Spleen (tissue), 11 donors: Measurements from ENCODE around the gene SDK2. TPM values are rescaled to one million over a fixed set of nuclear protein-coding genes. Genes with fewer than 3 reads are reported as not detected.

Experiments
- DNase-seq: peaks from one replicate; pipeline ENCODE4 v3.0.0-alpha.2; 2020
- H3K27ac ChIP-seq, 8 donors: fragments of 200-600 bp; sonication (generic) in 7 of 8; 1 replicate in 4 of 8; 2 replicates in 4 of 8; pipeline versions ENCODE4 v1.5.0 to v1.8.0; 2016 to 2021; ENCODE audit warnings: inconsistent platforms in 4 of 8, mild to moderate bottlenecking in 4 of 8, moderate library complexity in 1 of 8
- H3K27me3 ChIP-seq, 7 donors: fragments of 200-600 bp; sonication (generic) in 6 of 7; replicated peaks in 1 of 7; 1 replicate in 4 of 7; 2 replicates in 3 of 7; pipeline versions ENCODE4 v1.5.0 to v1.8.0; 2016 to 2021; ENCODE audit warnings: inconsistent platforms in 3 of 7, mild to moderate bottlenecking in 1 of 7
- H3K36me3 ChIP-seq, 6 donors: fragments of 200-600 bp; sonication (generic) in 5 of 6; 1 replicate in 4 of 6; 2 replicates in 2 of 6; pipeline versions ENCODE4 v1.5.0 to v1.8.0; 2016 to 2021; ENCODE audit warnings: inconsistent platforms in 2 of 6
- H3K4me1 ChIP-seq, 6 donors: fragments of 200-600 bp; sonication (generic) in 5 of 6; 1 replicate in 3 of 6; 2 replicates in 3 of 6; pipeline versions ENCODE4 v1.5.0 to v1.8.0; 2016 to 2021; ENCODE audit warnings: inconsistent platforms in 3 of 6
- H3K4me3 ChIP-seq, 8 donors: fragments of 200-600 bp; sonication (generic) in 7 of 8; 1 replicate in 4 of 8; 2 replicates in 4 of 8; pipeline versions ENCODE4 v1.5.0 to v1.8.0; 2016 to 2021; ENCODE audit warnings: inconsistent platforms in 4 of 8, mild to moderate bottlenecking in 4 of 8, moderate library complexity in 2 of 8
- H3K9me3 ChIP-seq, 8 donors: fragments of 200-600 bp; sonication (generic) in 7 of 8; 1 replicate in 4 of 8; 2 replicates in 4 of 8; pipeline versions ENCODE4 v1.5.0 to v1.8.0; 2016 to 2021; ENCODE audit warnings: inconsistent platforms in 4 of 8
- POLR2A ChIP-seq, 3 donors: fragments of 450-650 bp; IDR thresholded peaks; one replicate each; pipeline ENCODE4 v1.5.1; 2017; ENCODE audit warnings: antibody characterized with exemption in 3 of 3, mild to moderate bottlenecking in 1 of 3
- POLR2AphosphoS5 ChIP-seq, 3 donors: sonication (generic); formaldehyde crosslinking; IDR thresholded peaks; one replicate each; pipeline ENCODE4 v1.5.1; 2017; ENCODE audit warnings: antibody characterized with exemption in 3 of 3
- WGBS, 5 donors: extraction: QIAGEN DNeasy Blood & Tissue Kit in 3 of 5; methylation state at CpG; one replicate each; pipeline versions ENCODE4 v1.1.5 to v1.1.7; 2013 to 2018; 5-methylcytosine and 5-hydroxymethylcytosine counted together
- intact Hi-C: fragments of 100-400 bp; cut with DNase I; formaldehyde crosslinking; loops from one replicate; pipeline ENCODE4 v1.15.0; 2023; ENCODE audit warnings: low total_unique reads
- polyA plus RNA-seq, 3 donors: library from polyadenylated mRNA; stranded (reverse); fragments of 200-250 nt; gene quantifications; one replicate each; pipeline ENCODE4 v1.2.1, GENCODE V29; 2013
- total RNA-seq, 7 donors: library from RNA; depleted of rRNA in 3 of 7; stranded (reverse); fragments of >200 nt in 3 of 7; fragmentation: NEBNext Ultra II Directional in 4 of 7; extraction: Animal tissue kit (Norgen Biotek cat#: 25700) in 4 of 7; gene quantifications; one replicate each; pipeline versions ENCODE4 v1.1.0 to v1.2.1, GENCODE V29; 2016 to 2021
- TF ChIP-seq, protein P1 (sequence below), 11 experiments: fragments of 200-600 bp in 7 of 11; fragments of 450-650 bp in 4 of 11; sonication (generic) in 4 of 11; IDR thresholded peaks in 8 of 11; conservative IDR thresholded peaks in 3 of 11; 1 replicate in 7 of 11; 2 replicates in 4 of 11; pipeline versions ENCODE4 v1.4.0 to v1.8.0; 2016 to 2021; ENCODE audit warnings: antibody characterized with exemption in 11 of 11, inconsistent platforms in 4 of 11, mild to moderate bottlenecking in 1 of 11
- donor health status: healthy with polysubstance abuse.
- donor health status: DM: no; HTN: no; CAD: no; lungs with moderate emphysema.
- donor health status: DM: no; HTN: no; CAD: no.
- donor health status: Bipolar disorder and iron deficiency.
- donor health status: healthy.
- donor health status: DM: no; HTN: no; CAD: no.
- donor health status: DM: yes; HTN: yes; CAD: no.

SDK2 gene
- total and polyA plus RNA-seq, 10 donors, result 0.86 to 16.5 (median 9.7) TPM

DNA sequence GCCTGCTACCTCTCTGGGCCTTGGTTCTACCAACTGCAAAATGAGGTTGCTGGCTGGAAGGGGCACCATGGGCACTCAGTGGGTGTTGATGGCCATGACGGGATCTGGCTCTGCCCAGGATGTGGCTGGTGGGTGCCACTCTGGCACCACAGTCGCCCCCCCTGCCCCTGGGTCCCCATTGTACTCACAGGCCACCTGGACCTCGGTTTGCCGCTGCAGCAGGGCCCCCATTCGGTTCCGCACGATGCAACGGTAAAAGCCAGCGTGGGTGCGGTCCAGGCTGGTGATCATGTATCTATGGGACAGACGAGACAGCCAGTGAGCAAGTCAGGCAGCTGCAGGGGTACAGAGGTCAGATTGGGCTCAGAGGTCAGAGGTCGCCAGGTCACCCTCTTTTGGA lies 172.3 kb downstream of the SDK2 start:
- no peaks in the 10 kb centered on the region for H3K36me3 ChIP-seq
- no peak overlapping the region for H3K4me3 ChIP-seq
- TF ChIP-seq POLR2AphosphoS5 (IDR thresholded peaks at IDR 0.05) (no peak), POLR2A (IDR thresholded peaks at IDR 0.05) (no peak)
- TF ChIP-seq, protein P1, sequence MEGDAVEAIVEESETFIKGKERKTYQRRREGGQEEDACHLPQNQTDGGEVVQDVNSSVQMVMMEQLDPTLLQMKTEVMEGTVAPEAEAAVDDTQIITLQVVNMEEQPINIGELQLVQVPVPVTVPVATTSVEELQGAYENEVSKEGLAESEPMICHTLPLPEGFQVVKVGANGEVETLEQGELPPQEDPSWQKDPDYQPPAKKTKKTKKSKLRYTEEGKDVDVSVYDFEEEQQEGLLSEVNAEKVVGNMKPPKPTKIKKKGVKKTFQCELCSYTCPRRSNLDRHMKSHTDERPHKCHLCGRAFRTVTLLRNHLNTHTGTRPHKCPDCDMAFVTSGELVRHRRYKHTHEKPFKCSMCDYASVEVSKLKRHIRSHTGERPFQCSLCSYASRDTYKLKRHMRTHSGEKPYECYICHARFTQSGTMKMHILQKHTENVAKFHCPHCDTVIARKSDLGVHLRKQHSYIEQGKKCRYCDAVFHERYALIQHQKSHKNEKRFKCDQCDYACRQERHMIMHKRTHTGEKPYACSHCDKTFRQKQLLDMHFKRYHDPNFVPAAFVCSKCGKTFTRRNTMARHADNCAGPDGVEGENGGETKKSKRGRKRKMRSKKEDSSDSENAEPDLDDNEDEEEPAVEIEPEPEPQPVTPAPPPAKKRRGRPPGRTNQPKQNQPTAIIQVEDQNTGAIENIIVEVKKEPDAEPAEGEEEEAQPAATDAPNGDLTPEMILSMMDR (IDR thresholded peaks at IDR 0.05 in 8 of 11, conservative IDR thresholded peaks at IDR 0.05 in 3 of 11), result no peak
- no peaks in the 10 kb centered on the region for H3K9me3 ChIP-seq
- peaks cover 0 to 11% (median 0%) of the 10 kb centered on the region in 6 donors for H3K4me1 ChIP-seq
- H3K27ac ChIP-seq, result no peak overlapping the region
- DNase-seq, result no peak
- intact Hi-C loops, result no loop called here
- H3K27me3 ChIP-seq, result no peaks in the 10 kb centered on the region
- WGBS, 5 donors, result 88 to 95% (median 90%) methylated on average over 11 to 12 of the region's 12 CpGs

DNA sequence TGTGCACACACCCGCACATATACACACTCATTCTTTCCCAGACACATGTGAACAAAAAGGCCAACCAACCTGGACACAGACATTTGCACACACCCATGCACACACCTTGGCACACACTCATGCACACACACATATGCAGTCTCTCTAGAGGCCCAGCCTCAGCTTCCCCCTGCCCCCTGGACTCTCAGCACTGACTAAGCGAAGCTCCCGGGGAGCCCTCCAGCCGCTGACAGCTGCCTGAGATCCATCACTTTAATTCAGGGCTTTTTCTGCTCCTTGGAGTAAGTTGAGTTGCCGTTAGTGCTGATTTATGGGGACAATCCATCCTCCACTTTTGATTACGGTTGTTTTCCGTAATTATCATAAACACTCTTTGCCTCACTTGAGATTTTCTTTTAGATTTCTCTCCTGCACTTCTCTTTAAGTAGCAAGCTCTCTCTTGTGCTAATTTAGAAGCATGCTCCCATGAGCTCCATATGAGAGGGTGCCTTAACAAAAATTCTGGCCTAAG lies 173.9 kb downstream of the SDK2 start:
- peaks cover 0 to 11% (median 0%) of the 10 kb centered on the region in 6 donors for H3K4me1 ChIP-seq
- intact Hi-C loops, result no loop called here
- H3K36me3 ChIP-seq, result no peaks in the 10 kb centered on the region
- DNase-seq, result no peak
- H3K9me3 ChIP-seq, result no peaks in the 10 kb centered on the region
- no peaks in the 10 kb centered on the region for H3K27me3 ChIP-seq
- H3K27ac ChIP-seq, result no peak overlapping the region
- H3K4me3 ChIP-seq, result no peak overlapping the region
- no peak for TF ChIP-seq POLR2AphosphoS5 (IDR thresholded peaks at IDR 0.05)
- 71 to 95% (median 81%) methylated on average over 7 of the region's 7 CpGs for WGBS, 5 donors

GRCh38 chr17:73469311-73469710 lies 174.9 kb downstream of the SDK2 start:
- no peaks in the 10 kb centered on the region for H3K9me3 ChIP-seq

DNA sequence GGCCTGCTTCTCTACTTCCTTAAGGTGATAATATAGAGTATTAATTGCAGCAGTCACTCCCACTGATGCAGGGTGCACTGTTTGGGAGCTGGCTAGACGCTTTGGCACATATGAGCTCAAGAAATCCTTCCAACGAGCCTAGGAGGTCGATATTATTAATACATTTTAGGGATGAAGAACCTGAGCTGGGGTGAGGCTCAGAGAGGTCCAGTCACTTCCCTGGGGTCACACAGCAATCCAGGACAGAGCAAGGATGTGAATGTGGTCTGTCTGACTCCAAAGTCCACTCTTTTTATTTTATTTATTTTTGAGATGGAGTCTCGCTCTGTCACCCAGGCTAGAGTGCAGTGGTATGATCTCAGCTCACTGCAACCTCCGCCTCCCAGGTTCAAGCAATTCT lies 176.0 kb downstream of the SDK2 start:
- Histone ChIP-seq H3K27ac (no peak overlapping the region), H3K27me3 (no peaks in the 10 kb centered on the region), H3K36me3 (no peaks in the 10 kb centered on the region), H3K4me3 (no peak overlapping the region), H3K4me1 (peaks cover 0 to 3% (median 0%) of the 10 kb centered on the region in 6 donors), H3K9me3 (no peaks in the 10 kb centered on the region)
- DNase-seq, result no peak
- TF ChIP-seq, protein P1 (IDR thresholded peaks at IDR 0.05 in 8 of 11, conservative IDR thresholded peaks at IDR 0.05 in 3 of 11), result no peak
- TF ChIP-seq POLR2A (IDR thresholded peaks at IDR 0.05) (no peak), POLR2AphosphoS5 (IDR thresholded peaks at IDR 0.05) (no peak)
- 71 to 88% (median 85%) methylated on average over 5 of the region's 5 CpGs for WGBS, 5 donors
- intact Hi-C loops, result no loop called here

More at GRCh38 chr17:73469311-73469710, 174.9 kb downstream of the SDK2 start:
- H3K4me3 ChIP-seq, result no peak overlapping the region
- no peak for DNase-seq
- peaks cover 0 to 8% (median 0%) of the 10 kb centered on the region in 6 donors for H3K4me1 ChIP-seq
- TF ChIP-seq POLR2A (IDR thresholded peaks at IDR 0.05) (no peak), POLR2AphosphoS5 (IDR thresholded peaks at IDR 0.05) (no peak)
- TF ChIP-seq, protein P1 (IDR thresholded peaks at IDR 0.05 in 8 of 11, conservative IDR thresholded peaks at IDR 0.05 in 3 of 11), result no peak
- WGBS, 5 donors, result 72 to 90% (median 78%) methylated on average over 4 of the region's 4 CpGs
- no peaks in the 10 kb centered on the region for H3K36me3 ChIP-seq
- intact Hi-C loops, result no loop called here
- no peak overlapping the region for H3K27ac ChIP-seq
- no peaks in the 10 kb centered on the region for H3K27me3 ChIP-seq
